ENCODE data around the gene AADACL2. TPM values are rescaled to one million over a fixed set of nuclear protein-coding genes. Genes with fewer than 3 reads are reported as not detected.

Gene AADACL2
- total and polyA plus RNA-seq, 12 donors: 0.07 to 0.19 TPM; not detected in 10

DNA sequence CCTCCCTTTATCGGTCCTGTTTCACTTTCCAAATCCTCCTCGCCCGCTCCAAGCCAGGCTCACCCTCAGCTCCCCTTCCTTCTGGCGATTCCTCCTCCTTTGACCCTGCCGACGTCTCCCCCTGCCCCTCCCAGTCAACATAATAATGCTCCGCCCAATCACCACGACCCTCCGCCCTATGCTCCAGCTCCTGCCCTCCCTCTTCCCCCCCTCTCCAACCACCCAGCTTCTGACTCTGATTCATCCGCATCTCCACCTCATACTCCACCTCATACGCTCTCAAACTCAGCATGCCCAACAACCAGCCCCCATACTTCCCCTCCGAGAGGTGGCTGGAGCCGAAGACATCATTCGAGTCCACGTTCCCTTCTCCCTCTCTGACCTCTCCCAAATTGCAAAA is 73.1 kb downstream of the AADACL2 start:
- no peaks in the 10 kb centered on the region for H3K27me3 ChIP-seq
- intact Hi-C loops (cut with DNase I): no loop called here
- no peak overlapping the region for H3K4me3 ChIP-seq
- no peak for DNase-seq
- WGBS, 4 donors: 90 to 97% (median 94%) methylated on average over 15 of the region's 15 CpGs
- H3K9me3 ChIP-seq (replicated peaks in 1 of 3): no peaks in the 10 kb centered on the region
- no peaks in the 10 kb centered on the region for H3K36me3 ChIP-seq (replicated peaks in 1 of 2)
- no peaks in the 10 kb centered on the region for H3K4me1 ChIP-seq (replicated peaks in 1 of 2)
- H3K27ac ChIP-seq: no peak overlapping the region
- TF ChIP-seq, protein P1, sequence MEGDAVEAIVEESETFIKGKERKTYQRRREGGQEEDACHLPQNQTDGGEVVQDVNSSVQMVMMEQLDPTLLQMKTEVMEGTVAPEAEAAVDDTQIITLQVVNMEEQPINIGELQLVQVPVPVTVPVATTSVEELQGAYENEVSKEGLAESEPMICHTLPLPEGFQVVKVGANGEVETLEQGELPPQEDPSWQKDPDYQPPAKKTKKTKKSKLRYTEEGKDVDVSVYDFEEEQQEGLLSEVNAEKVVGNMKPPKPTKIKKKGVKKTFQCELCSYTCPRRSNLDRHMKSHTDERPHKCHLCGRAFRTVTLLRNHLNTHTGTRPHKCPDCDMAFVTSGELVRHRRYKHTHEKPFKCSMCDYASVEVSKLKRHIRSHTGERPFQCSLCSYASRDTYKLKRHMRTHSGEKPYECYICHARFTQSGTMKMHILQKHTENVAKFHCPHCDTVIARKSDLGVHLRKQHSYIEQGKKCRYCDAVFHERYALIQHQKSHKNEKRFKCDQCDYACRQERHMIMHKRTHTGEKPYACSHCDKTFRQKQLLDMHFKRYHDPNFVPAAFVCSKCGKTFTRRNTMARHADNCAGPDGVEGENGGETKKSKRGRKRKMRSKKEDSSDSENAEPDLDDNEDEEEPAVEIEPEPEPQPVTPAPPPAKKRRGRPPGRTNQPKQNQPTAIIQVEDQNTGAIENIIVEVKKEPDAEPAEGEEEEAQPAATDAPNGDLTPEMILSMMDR (IDR thresholded peaks at IDR 0.05): no peak
- TF ChIP-seq POLR2A (IDR thresholded peaks at IDR 0.05): no peak

Other genes with a start within 250 kb of the AADACL2 start
- 1,000 to 10,000 TPM in 1 of 9 donors, 100 to 1,000 TPM in 8; 120 to 1,013 (median 232) TPM for gene AADAC, start 80.2 kb downstream of the AADACL2 start, total RNA-seq
- gene AADAC, start 80.2 kb downstream of the AADACL2 start, polyA plus RNA-seq: 100 to 1,000 TPM in 2 of 3 donors, 10 to 100 TPM in 1; 26.9 to 588 (median 116) TPM
- gene SUCNR1, start 139.7 kb downstream of the AADACL2 start, total RNA-seq: 1 to 10 TPM in 8 of 9 donors, under 1 TPM in 1; 0.64 to 4.9 (median 1.8) TPM
- 1 to 10 TPM in 1 of 3 donors, under 1 TPM in 2; 0.08 to 2.7 (median 0.20) TPM for gene SUCNR1, start 139.7 kb downstream of the AADACL2 start, polyA plus RNA-seq

Data from adrenal gland (tissue), 12 donors.